Brain microvascular endothelial cell (primary cell): ENCODE data around the gene KNG1.

Source experiments
- DNase-seq: peaks from one replicate; pipeline ENCODE4 v3.0.0-alpha.2; 2020
- H3K27ac ChIP-seq: fragments of 250-450 bp; sonication (Bioruptor Pico); 2 replicates; pipeline ENCODE4 v1.5.1; 2020; ENCODE audit warnings: mild to moderate bottlenecking, moderate library complexity
- H3K27me3 ChIP-seq: fragments of 250-450 bp; sonication (Bioruptor Pico); replicated peaks from 2 replicates; pipeline ENCODE4 v1.5.1; 2020; ENCODE audit warnings: mild to moderate bottlenecking
- H3K36me3 ChIP-seq: fragments of 250-450 bp; sonication (Bioruptor Pico); replicated peaks from 2 replicates; pipeline ENCODE4 v1.5.1; 2020; ENCODE audit warnings: mild to moderate bottlenecking
- H3K4me3 ChIP-seq: 2 replicates; pipeline ENCODE4 v1.5.1; 2011; ENCODE audit warnings: low read depth, mild to moderate bottlenecking, control low read depth, low read length, moderate library complexity
- CTCF ChIP-seq: IDR thresholded peaks from 2 replicates; pipeline ENCODE4 v1.5.1; 2011; ENCODE audit warnings: low read depth, mild to moderate bottlenecking, moderate library complexity, low read length, control low read depth, inconsistent platforms; ENCODE audit errors: missing control alignments
- in situ Hi-C: cut with HindIII; loops from 2 replicates; pipeline ENCODE4 v1.10.0; 2017; ENCODE audit warnings: low sequenced_read_pairs, low pct_ligation_motif_present

The KNG1 gene

DNA sequence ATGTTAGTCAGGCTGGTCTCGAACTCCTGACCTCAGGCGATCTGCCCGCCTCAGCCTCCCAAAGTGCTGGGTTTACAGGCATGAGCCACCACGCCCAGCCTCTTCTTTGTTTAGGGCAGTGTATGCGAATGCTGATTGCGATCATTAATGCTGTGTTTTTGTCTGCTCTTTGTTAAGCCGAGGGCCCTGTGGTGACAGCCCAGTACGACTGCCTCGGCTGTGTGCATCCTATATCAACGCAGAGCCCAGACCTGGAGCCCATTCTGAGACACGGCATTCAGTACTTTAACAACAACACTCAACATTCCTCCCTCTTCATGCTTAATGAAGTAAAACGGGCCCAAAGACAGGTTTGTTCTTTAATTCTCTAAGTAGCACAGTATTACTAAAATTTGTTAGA is 7.8 kb downstream of the KNG1 start:
- Histone ChIP-seq H3K36me3 (no peaks in the 10 kb centered on the region), H3K4me3 (no peak overlapping the region), H3K27ac (no peak overlapping the region), H3K27me3 (no peaks in the 10 kb centered on the region)
- TF ChIP-seq CTCF, result no peak
- in situ Hi-C loops, result no loop called here
- DNase-seq, result no peak

GRCh38 chr3:186732169-186732766 is 15.1 kb downstream of the KNG1 start:
- H3K4me3 ChIP-seq, result no peak overlapping the region
- no peak overlapping the region for H3K27ac ChIP-seq
- no peak for DNase-seq
- H3K36me3 ChIP-seq, result no peaks in the 10 kb centered on the region
- no peaks in the 10 kb centered on the region for H3K27me3 ChIP-seq
- in situ Hi-C loops, result no loop called here
- TF ChIP-seq CTCF, result no peak

- in situ Hi-C loops, result no loop called here
- TF ChIP-seq CTCF, result no peak
- no peaks in the 10 kb centered on the region for H3K27me3 ChIP-seq
- no peaks in the 10 kb centered on the region for H3K36me3 ChIP-seq
- no peak for DNase-seq
- H3K27ac ChIP-seq, result no peak overlapping the region
- H3K4me3 ChIP-seq, result no peak overlapping the region
These were observed 25.6 kb downstream of the KNG1 start for GRCh38 chr3:186742618-186743380.

- H3K4me3 ChIP-seq, result no peak overlapping the region
- no peak for TF ChIP-seq CTCF
- H3K27ac ChIP-seq, result no peak overlapping the region
- H3K27me3 ChIP-seq, result no peaks in the 10 kb centered on the region
- in situ Hi-C loops, result no loop called here
- DNase-seq, result no peak
- H3K36me3 ChIP-seq, result no peaks in the 10 kb centered on the region
These were observed 26.5 kb downstream of the KNG1 start for GRCh38 chr3:186743666-186744065.

DNA sequence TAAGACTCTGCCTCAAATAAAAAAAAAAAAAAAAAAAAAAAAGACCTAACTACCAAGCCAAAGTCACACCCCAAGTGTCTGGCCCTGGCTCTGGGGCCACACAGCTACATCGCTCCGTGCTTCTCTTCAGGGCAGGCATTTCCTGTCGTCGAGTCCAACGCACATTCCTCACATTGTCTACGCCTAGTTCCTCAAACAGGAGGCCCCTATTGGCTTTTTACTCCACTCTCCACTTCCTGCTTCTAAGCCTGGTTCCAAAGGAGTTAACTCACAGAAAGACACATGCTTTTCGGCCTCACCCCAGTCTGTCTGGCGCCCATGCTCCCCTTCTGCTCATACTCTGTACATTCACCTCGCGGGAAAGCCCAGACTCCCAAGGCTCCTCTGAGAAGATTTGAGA is 28.8 kb downstream of the KNG1 start:
- in situ Hi-C loops, result no loop called here
- DNase-seq, result peak; percentile 64
- Histone ChIP-seq H3K4me3 (no peak overlapping the region), H3K27ac (no peak overlapping the region), H3K27me3 (no peaks in the 10 kb centered on the region), H3K36me3 (no peaks in the 10 kb centered on the region)
- TF ChIP-seq CTCF, result no peak

- H3K4me3 ChIP-seq, result no peak overlapping the region
- no peak overlapping the region for H3K27ac ChIP-seq
- no peak for DNase-seq
- no peak for TF ChIP-seq CTCF
- in situ Hi-C loops, result no loop called here
- H3K36me3 ChIP-seq, result no peaks in the 10 kb centered on the region
- H3K27me3 ChIP-seq, result no peaks in the 10 kb centered on the region
These were observed 33.2 kb downstream of the KNG1 start for GRCh38 chr3:186750316-186750715.
